GM15510 (cell line): ENCODE results near the gene JMJD1C.

Experiments
- POLR2A ChIP-seq: IDR thresholded peaks from 3 replicates; pipeline ENCODE4 v1.6.1; 2011; ENCODE audit warnings: borderline replicate concordance; ENCODE audit not compliant: insufficient read length; ENCODE audit errors: extremely low read depth

Gene JMJD1C

DNA sequence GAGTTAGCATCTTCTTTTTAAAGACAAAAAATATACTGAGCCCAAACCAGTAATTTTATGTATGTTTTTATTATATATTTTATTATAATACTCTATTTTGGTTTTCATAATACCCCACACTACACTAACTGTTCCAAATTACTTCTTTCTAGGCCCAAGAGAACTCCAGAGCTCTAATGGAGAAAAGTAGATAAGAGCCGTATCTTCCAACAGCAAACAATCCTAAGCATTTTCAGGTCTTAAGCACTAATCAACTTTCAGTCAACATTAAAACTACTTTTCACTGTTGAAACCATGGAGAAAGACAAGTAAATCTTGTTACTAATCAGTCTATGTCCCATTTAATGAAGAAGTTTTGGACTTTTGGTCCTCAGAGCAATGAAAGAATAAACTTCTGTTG, 55.1 kb downstream of the JMJD1C start:
- no peak for TF ChIP-seq POLR2A

- TF ChIP-seq POLR2A, result no peak
These were observed 56.2 kb downstream of the JMJD1C start for GRCh38 chr10:63409465-63410027.

- no peak for TF ChIP-seq POLR2A
These were observed 58.6 kb downstream of the JMJD1C start for GRCh38 chr10:63407136-63407662.

- TF ChIP-seq POLR2A, result no peak
These were observed 69.5 kb downstream of the JMJD1C start for GRCh38 chr10:63396133-63396761.

GRCh38 chr10:63393050-63393449, 72.7 kb downstream of the JMJD1C start:
- no peak for TF ChIP-seq POLR2A

DNA sequence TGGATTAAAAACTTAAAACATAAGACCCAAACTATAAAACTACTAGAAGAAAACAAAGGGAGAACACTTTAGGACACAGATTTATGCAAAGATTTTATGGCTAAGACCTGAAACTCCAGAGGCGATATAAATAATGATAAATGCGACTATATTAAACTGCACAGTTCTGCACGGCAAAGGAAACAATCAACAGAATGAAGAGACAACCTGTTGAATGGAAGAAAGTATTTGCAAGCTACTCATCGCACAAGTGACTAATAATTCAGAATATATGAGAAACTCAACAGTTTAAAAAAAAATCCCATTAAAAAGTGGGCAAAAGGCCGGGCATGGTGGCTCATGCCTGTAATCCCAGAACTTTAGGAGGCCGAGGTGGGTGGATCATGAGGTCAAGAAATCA, 73.6 kb downstream of the JMJD1C start:
- TF ChIP-seq POLR2A, result no peak

DNA sequence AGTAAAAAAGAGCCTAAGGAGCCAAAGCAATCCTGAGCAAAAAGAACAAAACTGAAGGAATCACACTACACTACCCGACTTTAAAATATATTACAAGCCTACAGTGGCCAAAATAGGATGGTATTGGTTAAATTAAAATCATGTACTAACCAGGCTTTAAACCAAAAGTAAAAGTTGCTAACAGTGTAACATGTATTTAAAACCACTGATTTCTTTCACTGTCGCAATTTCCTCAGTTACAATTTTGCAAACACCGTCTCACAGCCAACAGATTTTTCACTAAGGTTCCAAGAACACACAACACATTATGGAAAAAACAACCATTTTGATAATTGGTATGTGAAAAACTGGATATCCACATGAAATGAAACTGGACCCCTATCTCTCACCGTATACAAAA, 74.0 kb downstream of the JMJD1C start:
- no peak for TF ChIP-seq POLR2A

GRCh38 chr10:63390521-63390920, 75.3 kb downstream of the JMJD1C start:
- TF ChIP-seq POLR2A, result no peak

GRCh38 chr10:63388421-63389031, 77.3 kb downstream of the JMJD1C start:
- no peak for TF ChIP-seq POLR2A

DNA sequence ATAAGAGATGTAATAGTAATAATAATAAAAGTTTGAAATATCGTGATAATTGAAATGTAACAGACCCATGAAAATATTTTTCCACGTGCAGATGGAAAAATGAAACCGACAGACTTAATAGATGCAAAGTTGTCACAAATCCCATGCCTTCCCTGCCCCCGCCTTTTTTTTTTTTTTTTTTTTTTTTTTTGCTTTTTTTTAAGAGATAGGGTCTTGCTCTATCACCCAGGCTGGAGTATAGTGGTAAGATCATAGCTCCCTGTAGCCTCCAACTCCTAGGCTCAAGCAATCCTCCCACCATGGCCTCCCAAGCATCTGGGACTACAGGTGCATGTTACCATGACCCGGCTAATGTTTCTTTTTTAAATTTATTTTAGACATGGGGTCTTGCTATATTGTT, 80.5 kb downstream of the JMJD1C start:
- TF ChIP-seq POLR2A, result no peak

- no peak for TF ChIP-seq POLR2A
These were observed 81.1 kb downstream of the JMJD1C start for GRCh38 chr10:63384675-63385074.

DNA sequence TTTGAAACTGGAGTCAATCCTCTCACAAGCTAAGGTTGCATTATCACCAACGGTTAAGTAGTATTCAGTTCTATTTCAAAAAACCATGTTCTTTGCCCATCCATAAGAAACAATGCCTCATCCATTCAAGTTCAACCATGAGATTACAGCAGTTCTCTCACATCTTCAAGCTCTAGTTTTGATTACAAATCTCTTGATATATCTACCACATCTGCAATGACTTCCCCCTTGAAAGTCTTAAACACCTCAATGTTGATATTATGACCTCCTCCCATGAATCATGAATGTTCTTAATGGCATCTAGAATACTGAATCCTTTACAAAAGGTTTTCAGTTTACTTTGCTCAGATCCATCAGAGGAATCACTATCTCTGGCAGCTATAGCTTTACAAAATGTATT, 81.8 kb downstream of the JMJD1C start:
- TF ChIP-seq POLR2A, result no peak

DNA sequence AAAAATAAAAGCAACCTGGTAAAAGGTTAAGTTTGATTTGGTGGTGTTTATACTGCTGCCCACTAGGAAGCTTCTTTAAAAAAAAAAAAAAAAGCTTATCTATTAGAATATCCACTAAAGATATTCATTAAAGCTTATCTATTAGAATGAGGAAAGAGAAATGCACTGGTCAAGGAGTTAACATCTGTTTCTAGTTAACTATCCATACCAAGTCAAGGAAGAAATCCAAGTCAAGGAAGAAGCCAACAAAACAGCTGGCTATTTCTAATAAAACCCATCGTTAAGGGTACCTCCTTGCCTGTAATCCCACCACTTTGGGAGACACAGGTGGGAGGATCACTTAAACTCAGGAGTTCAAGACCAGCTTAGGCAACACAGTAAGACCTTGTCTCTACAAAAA, 82.6 kb downstream of the JMJD1C start:
- TF ChIP-seq POLR2A, result no peak

DNA sequence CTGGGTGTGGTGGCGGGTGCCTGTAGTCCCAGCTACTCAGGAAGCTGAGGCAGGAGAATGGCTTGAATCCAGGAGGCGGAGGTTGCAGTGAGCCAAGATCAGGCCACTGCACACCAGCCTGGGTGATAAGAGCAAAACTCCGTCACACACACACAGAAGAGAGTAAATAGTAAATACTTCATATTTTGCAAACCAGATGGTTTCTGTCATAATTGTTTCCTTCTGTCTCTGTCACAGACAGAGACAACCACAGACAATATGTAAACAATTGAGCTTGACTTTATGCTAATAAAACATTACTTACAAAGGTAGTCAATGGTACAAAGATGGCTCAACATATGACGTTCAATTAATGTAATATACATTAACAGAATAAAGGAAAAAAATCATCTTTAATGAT, 83.7 kb downstream of the JMJD1C start:
- no peak for TF ChIP-seq POLR2A

- TF ChIP-seq POLR2A, result no peak
These were observed 89.0 kb downstream of the JMJD1C start for GRCh38 chr10:63376560-63377304.
